ENCODE results near the gene FABP6.

- TF ChIP-seq CTCF (conservative IDR thresholded peaks at IDR 0.05) (no peak), EZH2 (IDR thresholded peaks at IDR 0.05; ENCODE audit: low read depth) (no peak)
These were observed 56.0 kb downstream of the FABP6 start for GRCh38 chr5:160285316-160285715.

Data from PC-9 (cell line).